ENCODE results near the gene ASAP3.

DNA sequence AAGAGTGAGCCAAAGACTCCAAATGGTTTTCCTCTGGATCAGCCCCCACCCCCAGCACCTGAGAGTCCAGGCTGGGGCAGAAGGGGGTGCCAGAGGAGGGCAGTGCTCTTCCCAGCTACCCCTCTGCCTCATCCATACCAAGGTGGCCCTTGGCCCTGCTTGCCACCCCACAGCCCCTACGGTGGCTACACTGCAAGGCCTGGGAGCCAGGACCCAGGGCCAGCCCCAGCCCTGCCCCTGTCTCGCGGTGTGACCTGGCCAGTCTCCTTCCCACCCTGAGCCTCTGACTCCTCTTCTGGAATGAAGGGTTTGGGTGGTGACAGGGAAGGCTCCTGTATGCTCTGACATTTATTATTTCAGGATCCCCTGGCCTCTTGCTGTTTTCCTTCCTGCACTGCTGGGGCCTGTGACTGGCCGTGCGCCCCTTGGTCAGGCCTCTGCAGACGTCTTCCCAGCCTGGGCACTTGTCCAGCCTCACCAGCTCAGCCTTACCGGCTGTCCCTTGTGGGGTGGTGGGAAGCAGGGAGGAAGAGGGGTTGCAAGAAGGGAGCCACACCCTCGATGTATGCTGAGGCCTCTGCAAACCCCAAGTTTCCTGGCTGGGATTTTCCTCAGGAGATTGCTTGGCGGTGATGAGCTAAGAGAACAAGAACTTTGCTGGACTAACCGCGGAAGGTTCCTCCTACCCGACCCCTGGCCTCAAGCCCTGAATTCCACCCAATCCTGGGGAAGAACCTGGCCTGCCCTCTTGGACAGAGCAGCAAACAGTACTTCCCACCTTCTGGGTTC is 13.5 kb downstream of the ASAP3 start:
- TF ChIP-seq, protein P1, sequence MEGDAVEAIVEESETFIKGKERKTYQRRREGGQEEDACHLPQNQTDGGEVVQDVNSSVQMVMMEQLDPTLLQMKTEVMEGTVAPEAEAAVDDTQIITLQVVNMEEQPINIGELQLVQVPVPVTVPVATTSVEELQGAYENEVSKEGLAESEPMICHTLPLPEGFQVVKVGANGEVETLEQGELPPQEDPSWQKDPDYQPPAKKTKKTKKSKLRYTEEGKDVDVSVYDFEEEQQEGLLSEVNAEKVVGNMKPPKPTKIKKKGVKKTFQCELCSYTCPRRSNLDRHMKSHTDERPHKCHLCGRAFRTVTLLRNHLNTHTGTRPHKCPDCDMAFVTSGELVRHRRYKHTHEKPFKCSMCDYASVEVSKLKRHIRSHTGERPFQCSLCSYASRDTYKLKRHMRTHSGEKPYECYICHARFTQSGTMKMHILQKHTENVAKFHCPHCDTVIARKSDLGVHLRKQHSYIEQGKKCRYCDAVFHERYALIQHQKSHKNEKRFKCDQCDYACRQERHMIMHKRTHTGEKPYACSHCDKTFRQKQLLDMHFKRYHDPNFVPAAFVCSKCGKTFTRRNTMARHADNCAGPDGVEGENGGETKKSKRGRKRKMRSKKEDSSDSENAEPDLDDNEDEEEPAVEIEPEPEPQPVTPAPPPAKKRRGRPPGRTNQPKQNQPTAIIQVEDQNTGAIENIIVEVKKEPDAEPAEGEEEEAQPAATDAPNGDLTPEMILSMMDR (IDR thresholded peaks at IDR 0.05; ENCODE audit: insufficient read depth, low read depth, low read length) = no peak
- TF ChIP-seq EZH2 (IDR thresholded peaks at IDR 0.05; ENCODE audit: insufficient read depth, low read length) = no peak
